Breast epithelium (tissue), 3 donors: Measurements from ENCODE around the gene FSTL4.

Experiments used
- CTCF ChIP-seq, 3 donors: fragments of 450-650 bp; IDR thresholded peaks; one replicate each; pipeline ENCODE4 v1.5.1; 2016 to 2017; ENCODE audit warnings: antibody characterized with exemption in 3 of 3, mild to moderate bottlenecking in 3 of 3, moderate library complexity in 3 of 3
- POLR2AphosphoS5 ChIP-seq, 3 donors: sonication (generic); formaldehyde crosslinking; IDR thresholded peaks; one replicate each; pipeline ENCODE4 v1.6.1; 2017; ENCODE audit warnings: antibody characterized with exemption in 3 of 3

- no peak for TF ChIP-seq CTCF (IDR thresholded peaks at IDR 0.05)
- no peak for TF ChIP-seq POLR2AphosphoS5 (IDR thresholded peaks at IDR 0.05)
Measured at GRCh38 chr5:133246053-133246370, 366.3 kb downstream of the FSTL4 start.
